OCI-M2 (cell line): Measurements from ENCODE around the gene CTNNA3.

Source experiments
- DNase-seq: peaks from one replicate; lab custom pipeline; 2025; ENCODE audit not compliant: unreplicated experiment; lab: John Stamatoyannopoulos, UW

CTNNA3 gene

DNA sequence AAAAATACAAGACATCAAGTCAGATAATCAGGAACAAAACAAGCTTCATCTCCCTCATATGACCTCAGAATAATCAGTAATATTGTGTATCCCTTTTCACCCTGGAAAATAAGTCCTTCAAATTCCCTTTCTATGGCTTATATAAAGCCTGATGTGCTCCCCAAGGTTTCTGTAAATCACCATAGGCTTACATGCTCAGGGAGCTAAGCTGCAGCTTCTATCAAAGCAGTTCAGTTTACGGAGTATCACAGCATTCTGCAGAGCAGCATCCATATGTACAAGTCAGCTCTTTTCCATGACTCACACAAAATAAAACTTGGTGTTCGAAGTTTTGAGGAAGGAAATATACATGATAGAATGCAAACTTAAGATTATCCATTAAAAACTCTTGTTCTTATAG is 544.5 kb downstream of the CTNNA3 start:
- DNase-seq, result no peak

DNA sequence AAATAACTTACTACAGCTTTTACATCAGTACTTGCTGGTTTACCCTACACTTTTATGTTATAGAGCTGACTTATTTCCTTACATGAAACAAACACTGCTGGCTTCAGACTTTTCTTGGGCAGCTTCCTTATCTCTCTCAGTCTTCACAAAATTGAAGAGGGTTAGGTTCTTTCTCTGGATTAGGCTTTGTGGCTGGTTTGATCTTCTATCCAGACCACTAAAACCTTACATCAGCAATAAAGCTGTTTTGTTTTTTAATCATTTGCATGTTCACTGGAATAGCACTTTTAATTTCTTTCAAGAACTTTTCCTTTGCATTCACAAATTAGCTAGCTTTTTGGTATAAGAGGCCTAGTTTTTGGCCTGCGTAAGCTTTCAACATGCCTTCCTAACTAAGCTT is 551.5 kb downstream of the CTNNA3 start:
- DNase-seq, result no peak

DNA sequence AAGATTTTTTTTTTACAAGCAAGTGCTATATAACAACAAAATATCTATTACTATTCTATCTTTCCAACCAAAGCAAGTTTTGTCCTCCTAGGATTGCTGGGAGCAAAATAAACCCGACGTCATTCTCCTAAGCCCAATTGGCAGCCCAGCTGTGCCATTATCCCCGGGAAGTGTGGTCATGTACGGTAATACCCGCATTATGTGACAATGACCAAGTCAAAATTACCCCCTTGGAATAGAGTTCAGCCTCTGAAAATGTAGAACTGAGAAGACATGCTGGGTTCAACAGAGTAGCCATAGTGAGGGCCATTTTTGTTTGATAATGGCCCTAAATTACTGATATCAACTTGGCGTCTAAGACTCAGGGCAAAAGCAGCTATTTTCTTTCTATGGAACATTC is 554.7 kb downstream of the CTNNA3 start:
- DNase-seq, result no peak

DNA sequence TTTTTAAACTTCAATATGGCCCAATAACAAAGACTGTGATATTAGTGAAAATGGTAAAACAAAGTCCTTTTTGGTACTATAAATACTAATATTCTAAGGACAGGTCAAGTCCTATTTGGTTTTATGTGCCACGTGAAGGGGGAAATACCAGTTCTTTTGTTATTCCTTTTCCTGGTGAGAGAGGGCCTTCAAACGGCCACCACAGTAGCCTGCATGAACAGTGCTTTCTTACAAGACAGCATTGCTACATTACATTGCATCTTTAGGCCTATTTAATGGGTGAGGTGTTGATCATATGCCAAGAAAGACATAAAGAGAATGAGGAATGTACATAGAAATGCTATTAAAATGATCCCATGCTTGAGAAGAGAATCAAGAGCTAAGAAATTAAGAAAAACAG is 555.4 kb downstream of the CTNNA3 start:
- no peak for DNase-seq

DNA sequence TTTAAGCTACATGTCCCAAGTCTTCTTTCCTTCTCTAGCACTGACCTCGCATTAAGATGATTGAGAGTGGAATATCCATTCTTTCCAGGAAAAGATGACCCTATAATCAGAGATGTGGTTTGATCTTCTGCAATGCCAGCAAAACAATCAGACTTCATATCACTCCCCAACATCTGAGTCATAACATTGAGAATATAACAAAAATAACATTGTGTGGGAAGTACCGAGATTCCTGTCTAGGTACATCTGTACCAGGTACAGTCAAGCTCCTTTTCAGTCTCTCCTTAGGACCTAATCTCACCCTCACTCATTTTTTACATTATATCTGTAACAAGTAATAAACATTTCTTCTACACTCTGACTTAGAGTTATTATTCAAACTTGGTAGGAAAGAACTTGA is 568.6 kb downstream of the CTNNA3 start:
- DNase-seq, result no peak

DNA sequence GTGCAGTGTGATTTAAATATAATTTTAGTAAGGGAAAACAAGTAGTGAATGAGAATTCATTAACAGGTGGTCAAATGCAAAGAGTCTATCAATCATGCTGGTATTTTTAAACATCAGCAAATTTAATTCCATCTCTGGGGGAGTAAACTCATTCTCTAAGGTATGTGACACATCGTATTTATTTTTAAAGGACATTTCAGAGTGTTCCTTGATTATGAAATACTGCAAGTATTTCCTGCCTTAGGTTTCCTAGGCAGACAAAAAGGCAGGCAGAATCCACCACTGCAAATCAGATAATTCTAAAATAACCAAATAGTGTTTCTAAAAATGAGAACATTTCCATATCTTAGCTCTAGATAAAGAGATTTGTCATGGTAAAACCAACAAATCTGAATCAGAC is 576.3 kb downstream of the CTNNA3 start:
- no peak for DNase-seq

DNA sequence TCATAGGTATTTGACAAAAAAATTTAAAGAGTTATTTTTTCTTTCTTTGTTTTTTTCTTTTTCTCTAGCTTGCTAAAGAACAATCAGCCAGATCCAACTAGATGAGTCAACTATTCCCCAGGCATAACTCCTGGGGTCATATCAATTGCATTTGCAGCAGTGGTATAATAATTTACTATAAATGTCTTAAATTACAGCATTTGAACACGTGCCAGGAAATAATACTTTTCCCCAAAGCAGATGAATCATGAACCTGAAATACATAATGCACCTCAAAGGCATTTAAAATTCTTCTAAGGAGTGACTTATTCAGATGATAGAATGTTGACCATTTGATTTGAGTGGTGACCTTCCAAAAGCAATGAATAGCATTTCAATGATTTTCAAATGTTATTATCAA is 580.0 kb downstream of the CTNNA3 start:
- no peak for DNase-seq

DNA sequence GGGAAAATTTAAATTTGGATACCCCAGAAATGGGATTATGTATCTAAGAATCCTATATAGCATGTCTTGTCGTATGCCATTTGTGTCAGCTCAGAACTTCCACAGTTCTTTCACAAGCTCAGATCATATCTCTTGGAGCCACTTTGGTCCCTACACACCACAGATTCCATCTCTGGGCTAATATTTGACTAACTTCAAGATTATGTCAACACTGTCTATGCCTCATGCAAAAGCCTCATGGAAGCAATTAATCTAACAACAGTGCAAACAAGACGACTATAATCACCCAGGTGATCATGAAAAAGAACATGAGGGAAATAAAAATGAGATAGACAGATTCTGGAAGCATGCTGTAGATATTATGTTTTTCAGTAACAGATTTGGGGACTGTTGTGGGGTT is 581.0 kb downstream of the CTNNA3 start:
- DNase-seq, result no peak

DNA sequence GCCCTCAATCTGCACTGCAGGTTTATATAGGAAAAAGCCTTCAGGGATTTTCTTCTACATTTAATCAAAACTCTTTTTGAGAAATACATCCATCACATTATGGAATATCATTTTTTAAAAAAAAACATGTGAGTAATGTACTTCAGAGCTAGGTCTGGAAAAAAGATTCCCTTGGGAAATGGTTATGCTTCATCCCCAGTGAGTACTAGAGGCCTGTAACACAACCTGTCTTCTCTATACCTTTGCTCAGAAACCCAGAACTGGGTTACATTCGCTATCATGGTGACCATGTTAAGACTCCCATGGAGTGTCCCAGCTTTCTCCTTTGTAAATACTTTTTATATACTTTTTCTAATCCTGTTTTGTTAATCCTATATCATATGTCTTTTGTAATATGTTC is 583.2 kb downstream of the CTNNA3 start:
- DNase-seq, result no peak

DNA sequence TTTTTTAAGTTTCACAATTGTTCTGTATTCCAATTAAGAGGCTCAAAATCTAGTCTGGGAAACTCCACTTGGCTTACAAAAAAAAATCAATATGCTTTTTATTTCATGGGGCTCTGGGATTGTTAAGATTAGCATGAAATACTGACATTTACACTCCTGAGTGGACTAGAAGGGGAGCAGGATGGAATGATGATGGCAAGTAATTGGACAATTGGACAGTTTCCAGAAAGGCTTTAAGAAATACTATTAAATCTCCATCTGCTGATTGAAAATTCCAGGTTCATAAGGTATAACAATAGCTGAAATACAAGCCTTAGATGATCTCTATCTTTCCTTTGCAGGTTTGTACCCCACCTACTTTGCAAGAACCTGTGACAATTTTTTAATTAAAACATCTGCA is 585.7 kb downstream of the CTNNA3 start:
- DNase-seq, result no peak

DNA sequence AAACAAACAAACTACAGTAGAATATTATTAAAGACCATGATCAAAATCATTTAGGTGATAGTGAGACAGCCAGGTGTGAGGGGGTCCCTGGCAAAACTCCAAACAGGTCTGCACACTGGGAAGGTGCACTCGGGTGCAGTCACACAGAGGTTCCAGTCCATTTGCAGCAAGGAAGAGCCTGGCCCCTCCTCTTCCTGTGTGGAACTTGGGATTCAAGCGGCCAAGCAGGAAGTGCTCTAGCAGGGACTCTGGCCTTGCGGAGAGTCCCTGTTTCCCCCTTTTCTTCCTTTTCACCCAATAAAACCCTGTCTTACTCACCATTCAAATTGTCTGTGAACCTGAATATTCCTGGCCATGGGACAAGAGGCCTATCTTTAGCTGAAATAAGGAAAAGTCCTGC is 588.3 kb downstream of the CTNNA3 start:
- no peak for DNase-seq

DNA sequence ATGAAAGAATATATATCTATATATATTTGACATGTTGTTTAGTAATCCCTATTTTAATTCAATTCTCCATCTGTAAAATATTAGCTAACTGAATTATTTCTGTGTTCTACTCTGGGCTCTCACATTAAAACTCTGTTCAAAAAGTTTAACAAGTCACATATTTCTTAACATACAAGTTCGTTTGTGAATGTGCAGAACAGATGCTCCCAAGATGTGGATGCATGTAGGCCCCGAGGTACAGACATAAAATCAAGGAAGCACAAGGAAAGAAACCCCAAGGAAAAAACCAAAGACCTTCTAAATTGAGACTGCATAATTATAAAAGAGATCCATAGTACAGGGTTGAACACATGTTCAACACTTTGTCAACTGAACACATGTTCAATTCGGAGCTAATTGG is 595.0 kb downstream of the CTNNA3 start:
- DNase-seq, result no peak

DNA sequence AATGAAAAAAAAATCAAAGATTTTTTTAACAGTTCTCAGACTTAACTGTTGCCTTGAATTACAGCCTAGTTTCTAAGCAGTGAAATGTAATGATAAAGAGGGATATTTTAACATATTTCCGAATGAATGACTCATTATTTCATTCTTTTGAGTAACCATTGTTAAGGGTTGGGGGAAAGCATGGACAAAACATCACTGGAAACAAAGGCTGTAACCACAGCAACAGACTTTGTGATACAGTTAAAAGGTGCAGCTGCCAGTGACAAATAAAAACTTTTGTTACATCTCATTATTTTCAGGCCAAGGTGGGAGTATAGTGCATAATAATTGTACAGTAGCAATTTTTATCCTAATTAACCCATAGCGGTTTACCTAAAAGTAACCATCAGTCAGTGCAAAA is 597.5 kb downstream of the CTNNA3 start:
- no peak for DNase-seq

DNA sequence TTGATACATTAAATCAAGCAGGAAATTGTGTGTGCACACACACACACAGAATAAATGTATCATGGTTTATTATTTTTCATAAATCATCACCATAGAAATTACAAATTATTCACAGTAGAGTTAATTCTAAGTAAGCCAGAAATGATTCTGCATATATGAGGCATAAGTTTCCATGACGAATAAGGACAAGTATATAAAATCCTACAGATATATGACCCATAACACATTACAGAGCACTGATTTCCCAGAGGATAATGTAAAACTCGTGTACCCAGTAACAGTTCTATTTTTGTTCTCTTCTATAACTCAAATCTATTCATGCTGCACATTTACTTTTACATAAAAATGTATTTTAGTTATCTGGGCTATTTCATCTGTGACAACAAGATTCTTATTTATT is 600.5 kb downstream of the CTNNA3 start:
- no peak for DNase-seq

DNA sequence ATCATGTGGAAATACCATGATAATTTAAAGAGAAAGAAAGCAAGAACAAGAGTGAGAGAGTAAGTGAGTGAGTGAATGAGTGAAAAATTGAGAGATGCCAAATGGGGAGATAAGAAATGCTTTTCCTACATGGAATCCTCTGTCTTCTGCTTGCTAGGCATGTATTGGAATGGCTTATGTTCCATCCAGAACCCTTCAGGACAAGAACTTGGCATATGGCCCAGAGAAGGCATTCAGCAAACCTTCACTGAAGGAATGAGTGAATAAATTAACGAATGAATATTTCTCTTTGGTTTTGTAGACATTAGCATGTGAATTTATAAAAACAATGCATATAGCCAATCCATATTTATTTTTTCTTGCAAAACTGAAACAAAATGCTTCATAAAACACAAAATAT is 608.0 kb downstream of the CTNNA3 start:
- no peak for DNase-seq

DNA sequence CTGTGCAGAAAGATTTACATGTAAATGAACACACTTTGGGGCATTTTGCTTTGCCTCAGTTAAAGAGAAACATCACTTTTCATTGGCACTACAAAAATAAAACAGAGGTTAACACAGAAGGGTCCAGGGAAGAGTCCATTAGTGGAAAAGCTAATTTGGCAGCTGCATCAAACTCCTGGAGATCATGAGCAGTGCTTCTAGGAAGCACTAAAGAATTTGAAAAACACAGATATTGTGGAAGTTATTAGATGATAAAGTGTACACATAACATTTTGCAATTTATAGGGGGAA is 608.9 kb downstream of the CTNNA3 start:
- no peak for DNase-seq

DNA sequence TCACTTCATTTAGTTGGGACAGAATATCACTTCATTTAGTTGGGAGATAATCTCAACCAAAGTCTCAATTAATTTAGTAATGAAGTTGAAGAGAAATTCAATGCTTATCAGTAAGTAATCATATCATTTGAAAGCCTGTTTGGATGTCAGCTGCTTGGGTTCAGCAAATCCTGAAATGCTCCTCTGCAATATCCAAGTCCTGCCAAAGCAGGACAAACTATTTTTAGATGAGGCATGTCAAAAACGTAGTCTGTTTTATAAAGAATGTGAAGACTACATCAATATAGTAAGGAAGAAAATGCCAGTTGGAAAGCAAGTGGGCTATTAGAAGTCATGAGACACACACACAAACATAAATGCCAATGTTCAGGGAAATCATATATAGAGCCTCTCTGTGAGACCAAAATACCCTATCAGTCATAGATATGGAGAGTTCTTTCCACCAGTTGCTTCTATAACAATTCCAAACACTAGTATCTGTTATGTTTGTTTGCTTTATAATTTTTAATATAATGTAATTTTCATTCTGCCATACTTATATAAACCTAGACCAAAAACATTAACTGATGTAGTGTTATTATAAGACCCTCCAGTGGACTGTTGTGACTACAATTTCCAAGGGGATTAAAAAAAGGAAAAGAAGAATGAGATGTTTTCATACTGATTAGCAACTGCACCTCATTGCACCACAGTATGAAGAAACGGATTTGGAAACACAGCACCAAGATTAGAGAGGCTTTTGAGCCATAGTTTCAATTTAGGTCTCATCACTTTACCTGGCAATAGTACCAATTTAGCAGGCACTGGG is 609.5 kb downstream of the CTNNA3 start:
- no peak for DNase-seq

DNA sequence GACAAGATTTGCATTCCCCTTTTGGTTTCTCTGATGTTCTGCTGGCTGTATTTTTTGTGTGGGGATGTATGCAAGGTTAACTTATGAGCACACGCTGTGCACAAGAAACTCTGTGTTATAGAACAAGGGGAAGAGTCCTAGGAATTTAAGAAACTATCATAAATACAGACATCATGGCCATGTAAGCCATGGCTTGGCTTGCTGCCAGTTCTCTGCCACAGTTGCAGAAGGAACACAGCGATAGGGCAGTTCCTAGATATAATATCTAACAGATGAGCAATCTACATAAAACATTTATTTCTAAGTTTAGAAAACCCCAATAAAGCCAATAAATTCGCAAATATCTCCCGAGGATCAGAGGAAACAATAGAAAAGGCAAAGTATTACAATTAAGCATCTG is 616.9 kb downstream of the CTNNA3 start:
- no peak for DNase-seq

DNA sequence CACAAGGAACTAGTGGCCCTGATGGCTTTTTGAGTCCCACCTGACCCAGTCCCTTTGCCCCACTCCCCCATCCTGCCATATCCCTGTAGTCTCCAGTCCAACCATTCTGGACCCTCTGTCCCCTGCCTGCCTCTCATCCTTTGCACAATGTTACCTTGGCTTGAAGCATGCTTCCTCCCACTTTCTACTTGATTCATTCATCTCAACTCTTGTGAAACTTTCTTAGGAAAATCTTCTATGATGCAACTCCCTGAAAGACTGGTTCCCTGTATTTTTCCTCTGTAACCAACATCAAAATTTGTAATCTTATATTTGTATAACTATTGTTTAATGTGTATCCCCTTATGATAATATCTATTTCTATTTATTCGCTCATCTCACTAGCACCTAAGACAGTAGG is 618.6 kb downstream of the CTNNA3 start:
- no peak for DNase-seq

DNA sequence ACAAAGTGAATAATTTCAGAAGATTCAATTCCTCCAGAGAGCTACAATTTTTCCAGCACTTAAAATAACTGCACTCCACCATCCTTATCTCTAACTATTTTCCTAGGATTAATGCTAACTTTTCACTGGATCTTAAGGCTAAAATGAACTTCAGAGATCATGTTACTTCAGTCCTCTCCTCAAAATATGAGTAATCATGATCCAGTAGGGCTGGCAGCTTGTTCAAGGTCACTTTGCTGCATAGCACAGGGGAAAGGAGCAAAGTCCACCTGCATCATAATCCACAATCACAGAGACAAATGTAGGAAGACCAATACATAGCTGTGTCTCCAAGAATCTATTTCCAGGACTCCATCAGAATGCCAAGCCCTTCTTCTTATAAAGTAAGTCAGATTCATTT is 619.9 kb downstream of the CTNNA3 start:
- no peak for DNase-seq

DNA sequence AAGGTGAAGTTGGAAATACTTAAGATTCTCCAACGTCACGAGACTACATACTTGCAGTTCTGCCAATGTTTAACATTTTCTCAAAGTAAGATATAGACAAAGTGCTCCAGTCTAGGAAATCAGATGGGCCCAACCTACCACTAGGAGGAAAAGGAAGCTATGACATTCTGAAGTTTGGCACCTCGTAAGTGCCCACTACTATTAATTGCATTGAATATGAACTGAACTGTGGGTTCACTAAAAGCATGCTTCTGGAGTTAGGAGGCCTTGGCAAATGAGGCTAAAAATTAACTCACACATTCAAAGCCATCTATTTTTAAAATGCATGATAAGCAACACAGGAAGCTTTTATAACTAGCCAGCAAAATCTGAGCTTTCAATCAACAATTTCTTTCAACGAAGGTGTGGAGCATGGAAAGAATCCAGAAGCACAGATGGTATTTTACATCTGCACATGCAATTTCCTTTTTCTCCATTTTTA is 620.5 kb downstream of the CTNNA3 start:
- DNase-seq, result no peak

DNA sequence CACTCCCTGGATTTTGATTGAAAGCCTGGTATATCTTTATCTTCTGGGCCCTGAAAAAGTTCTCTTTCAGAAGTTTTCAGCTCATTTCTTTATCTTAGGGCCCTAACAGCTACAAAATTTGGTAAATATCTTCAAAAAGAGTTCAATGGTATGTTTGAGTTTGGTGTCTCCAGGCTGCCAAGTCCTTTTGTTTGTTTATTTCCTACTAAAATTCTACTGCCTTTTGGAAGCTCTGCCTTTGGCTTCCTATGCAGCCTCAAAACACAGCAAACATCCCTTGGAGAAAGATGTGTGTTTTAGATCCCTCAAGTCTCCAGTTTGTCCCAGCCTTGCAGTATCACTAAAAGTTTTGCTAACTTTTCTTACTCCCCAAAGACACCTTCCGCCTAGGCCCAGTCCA is 623.3 kb downstream of the CTNNA3 start:
- no peak for DNase-seq

DNA sequence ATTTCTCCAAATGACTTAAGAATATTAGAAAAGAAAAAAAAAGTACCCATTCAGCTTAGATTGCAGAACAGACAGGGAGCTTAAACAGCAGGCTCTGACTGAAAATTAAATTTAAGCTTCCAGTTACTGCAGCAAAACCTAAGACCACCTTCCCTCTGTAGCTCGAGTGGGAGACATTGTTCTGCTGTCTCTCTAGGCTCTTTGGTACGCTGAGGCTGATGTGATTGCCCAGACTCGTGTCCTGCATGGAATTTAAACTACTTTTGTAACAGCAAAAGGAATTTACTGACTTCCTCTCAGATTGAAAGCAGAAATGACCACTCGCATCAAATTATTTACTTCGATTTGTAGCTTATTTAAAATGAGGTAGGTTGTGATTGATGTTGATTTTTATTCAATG is 645.6 kb downstream of the CTNNA3 start:
- DNase-seq, result no peak

DNA sequence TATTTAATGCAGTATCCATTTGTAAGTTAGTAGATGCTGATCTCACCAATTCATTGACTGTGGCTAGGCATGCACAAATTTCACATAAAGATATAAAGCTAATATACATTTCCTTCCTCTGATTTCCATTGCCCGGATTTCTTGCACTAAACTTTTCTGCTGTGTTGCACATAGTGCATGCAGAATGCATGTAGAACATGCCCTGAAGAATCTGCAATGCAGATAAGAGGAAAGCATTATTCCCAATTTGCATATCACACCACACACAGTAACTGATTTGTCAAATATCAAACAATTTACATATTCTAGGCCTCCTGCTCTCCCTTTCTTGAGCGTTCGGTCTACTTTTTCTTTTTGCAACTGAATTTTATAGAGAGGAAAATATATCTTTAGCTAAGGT is 646.0 kb downstream of the CTNNA3 start:
- DNase-seq, result no peak
